Peyer's patch (tissue), 4 donors: ENCODE measurements around the gene PPP1R37.

ENCODE experiments used
- POLR2A ChIP-seq, 2 donors: fragments of 450-650 bp; IDR thresholded peaks; one replicate each; pipeline ENCODE4 v1.5.1; 2017; ENCODE audit warnings: antibody characterized with exemption in 2 of 2, mild to moderate bottlenecking in 2 of 2, moderate library complexity in 2 of 2
- TF ChIP-seq, protein P1 (sequence below), 6 experiments: fragments of 450-650 bp in 4 of 6; fragments of 200-600 bp in 2 of 6; sonication (generic) in 1 of 6; IDR thresholded peaks; one replicate each; pipeline ENCODE4 v1.5.1; 2017 to 2019; ENCODE audit warnings: antibody characterized with exemption in 6 of 6, mild to moderate bottlenecking in 3 of 6, moderate library complexity in 1 of 6

DNA sequence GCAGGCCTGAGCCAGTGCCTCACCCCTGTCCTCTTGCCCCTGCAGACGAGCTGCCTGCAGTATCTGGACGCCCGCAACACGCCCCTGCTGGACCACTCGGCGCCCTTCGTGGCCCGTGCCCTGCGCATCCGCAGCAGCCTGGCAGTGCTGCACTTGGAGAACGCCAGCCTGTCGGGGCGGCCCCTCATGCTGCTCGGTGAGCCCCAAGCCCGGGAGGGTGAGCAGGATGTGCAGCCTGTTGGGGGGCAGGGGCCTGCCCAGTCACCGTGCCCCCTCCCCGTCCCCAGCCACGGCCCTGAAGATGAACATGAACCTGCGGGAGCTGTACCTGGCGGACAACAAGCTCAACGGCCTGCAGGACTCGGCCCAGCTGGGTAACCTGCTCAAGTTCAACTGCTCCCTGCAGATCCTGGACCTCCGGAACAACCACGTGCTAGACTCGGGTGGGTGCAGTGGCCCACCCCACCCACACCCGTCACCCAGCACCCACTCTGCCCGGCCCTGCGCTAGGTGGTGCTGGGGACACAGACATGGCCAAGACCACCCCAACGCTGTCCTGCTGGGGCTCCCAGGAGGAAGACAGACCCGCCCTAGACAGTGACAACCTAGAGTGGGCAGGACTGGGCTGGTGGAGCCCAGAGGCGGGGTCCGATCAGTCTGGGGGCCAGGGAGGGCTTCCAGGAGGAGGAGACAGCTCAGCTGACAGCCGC lies 49.2 kb downstream of the PPP1R37 start:
- TF ChIP-seq, protein P1, sequence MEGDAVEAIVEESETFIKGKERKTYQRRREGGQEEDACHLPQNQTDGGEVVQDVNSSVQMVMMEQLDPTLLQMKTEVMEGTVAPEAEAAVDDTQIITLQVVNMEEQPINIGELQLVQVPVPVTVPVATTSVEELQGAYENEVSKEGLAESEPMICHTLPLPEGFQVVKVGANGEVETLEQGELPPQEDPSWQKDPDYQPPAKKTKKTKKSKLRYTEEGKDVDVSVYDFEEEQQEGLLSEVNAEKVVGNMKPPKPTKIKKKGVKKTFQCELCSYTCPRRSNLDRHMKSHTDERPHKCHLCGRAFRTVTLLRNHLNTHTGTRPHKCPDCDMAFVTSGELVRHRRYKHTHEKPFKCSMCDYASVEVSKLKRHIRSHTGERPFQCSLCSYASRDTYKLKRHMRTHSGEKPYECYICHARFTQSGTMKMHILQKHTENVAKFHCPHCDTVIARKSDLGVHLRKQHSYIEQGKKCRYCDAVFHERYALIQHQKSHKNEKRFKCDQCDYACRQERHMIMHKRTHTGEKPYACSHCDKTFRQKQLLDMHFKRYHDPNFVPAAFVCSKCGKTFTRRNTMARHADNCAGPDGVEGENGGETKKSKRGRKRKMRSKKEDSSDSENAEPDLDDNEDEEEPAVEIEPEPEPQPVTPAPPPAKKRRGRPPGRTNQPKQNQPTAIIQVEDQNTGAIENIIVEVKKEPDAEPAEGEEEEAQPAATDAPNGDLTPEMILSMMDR (IDR thresholded peaks at IDR 0.05), result no peak
- TF ChIP-seq POLR2A (IDR thresholded peaks at IDR 0.05), result no peak
